GM10266 (cell line): ENCODE results near the gene GATB.

Experiments used
- DNase-seq: peaks from one replicate; pipeline ENCODE4 v3.0.0; 2012; ENCODE audit errors: extremely low spot score
- TF ChIP-seq, protein P1 (sequence below): IDR thresholded peaks from 2 replicates; pipeline ENCODE4 v1.5.1; 2012; ENCODE audit warnings: mild to moderate bottlenecking, low read depth; ENCODE audit not compliant: control insufficient read depth, insufficient read depth; ENCODE audit errors: missing control alignments

GATB gene

DNA sequence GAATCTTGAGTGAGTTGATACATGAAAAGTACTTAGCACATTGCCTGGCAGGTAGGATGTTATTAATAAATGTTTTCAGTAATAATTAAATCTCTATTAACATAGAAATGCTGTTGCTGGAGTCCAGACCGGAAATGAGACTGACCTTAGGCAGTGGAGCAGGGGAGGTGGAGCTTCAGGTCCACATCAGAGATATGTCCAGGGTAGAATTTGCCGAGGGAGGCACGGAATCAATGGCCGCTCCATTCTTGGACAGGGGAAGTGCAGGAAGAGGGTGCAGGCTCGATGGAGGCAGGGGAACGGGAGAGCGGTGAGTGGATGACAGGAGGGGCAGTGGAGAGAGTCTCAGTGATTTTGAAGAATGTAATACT is 107.3 kb downstream of the GATB start:
- TF ChIP-seq, protein P1, sequence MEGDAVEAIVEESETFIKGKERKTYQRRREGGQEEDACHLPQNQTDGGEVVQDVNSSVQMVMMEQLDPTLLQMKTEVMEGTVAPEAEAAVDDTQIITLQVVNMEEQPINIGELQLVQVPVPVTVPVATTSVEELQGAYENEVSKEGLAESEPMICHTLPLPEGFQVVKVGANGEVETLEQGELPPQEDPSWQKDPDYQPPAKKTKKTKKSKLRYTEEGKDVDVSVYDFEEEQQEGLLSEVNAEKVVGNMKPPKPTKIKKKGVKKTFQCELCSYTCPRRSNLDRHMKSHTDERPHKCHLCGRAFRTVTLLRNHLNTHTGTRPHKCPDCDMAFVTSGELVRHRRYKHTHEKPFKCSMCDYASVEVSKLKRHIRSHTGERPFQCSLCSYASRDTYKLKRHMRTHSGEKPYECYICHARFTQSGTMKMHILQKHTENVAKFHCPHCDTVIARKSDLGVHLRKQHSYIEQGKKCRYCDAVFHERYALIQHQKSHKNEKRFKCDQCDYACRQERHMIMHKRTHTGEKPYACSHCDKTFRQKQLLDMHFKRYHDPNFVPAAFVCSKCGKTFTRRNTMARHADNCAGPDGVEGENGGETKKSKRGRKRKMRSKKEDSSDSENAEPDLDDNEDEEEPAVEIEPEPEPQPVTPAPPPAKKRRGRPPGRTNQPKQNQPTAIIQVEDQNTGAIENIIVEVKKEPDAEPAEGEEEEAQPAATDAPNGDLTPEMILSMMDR, result no peak
- no peak for DNase-seq

DNA sequence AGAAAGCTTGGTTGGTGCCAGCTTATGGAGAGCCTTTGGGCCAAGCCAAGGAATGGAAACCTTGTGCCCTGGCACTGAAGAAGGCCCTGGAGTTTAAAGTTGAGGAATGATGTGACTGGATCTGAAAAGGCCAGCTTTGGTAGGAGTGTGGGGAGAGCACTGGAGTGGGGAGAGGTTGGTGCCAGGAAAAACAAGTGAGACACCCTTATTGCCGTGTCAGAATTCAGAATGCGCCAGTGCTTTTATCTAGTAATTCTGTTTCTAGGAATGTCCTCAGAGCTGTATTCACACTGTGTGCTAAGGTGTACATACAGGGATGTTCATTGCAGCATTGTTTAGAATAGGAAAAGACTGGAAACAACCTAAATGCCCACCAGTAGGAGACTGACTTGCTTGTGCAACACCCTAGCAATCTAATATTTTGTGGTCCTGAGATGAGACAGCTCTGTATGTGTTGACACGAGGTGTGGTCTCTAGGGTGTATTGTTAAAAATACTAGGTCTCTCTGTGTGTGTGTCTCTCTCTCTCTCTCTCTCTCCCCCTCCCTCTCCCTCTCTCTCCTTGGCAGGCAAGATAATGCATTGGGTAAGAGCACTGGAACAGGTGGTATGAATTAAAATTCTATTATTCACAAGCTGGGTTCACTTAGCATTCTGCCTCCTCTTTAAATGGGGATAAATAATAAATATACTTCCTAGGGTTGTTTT is 107.8 kb downstream of the GATB start:
- DNase-seq, result no peak
- TF ChIP-seq, protein P1, result no peak

DNA sequence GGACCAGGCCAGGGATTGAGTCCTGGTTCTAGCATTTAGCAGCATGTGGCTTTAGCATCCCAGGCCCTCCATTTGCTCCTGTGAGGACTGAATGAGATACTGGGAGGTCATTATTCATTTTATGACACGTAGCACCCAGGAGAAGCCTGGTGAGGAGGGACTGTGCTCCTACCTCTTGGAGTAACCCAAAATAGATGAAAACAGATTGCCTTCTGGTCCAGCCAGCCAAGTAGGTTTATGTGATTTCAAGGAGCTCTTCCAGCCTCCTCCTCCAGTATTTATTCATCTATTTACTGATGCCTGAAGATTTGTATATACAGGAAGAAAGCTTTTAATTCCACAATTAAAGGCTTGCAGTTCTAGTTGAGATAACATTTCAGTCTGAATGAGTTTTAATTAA is 109.3 kb downstream of the GATB start:
- no peak for DNase-seq
- TF ChIP-seq, protein P1, result no peak

DNA sequence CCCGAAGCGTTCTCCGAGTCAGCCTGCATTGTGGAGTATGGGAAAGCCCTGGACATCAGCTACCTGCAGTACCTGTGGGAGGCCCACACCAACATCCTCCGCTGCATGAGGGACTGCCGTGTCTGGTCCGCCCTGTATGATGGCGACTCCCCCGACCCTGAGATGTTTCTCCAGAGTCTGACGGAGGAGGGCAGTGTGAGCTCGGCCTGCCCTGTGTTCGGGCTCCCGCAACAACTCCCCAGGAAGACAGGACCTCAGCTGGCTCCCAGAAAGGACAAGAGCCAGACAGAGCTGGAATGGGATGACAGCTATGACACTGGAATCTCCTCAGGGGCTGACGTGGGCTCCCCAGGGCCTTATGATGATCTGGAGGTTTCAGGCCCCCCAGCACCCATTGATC is 111.3 kb downstream of the GATB start:
- TF ChIP-seq, protein P1, result no peak
- DNase-seq, result no peak

DNA sequence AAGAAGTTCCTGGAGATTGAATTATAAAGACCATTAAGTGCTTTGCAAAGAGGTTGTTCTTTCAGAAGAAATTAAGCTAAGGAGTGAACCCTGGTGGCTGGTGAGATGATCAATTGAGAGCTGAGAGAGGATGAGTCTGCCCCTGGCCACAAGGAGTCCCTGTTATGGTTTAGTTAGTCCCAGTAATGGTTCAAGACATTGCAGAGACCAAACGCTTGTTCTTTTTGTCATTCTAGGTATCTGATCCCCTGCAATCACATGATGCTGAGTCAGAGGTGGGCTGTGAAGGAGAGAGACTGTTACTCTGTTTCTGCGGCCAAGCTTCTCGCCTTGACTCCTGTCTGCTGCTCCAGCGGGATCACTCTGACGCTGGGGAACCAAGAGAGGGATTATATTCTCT is 114.5 kb downstream of the GATB start:
- TF ChIP-seq, protein P1, result no peak
- DNase-seq, result no peak

DNA sequence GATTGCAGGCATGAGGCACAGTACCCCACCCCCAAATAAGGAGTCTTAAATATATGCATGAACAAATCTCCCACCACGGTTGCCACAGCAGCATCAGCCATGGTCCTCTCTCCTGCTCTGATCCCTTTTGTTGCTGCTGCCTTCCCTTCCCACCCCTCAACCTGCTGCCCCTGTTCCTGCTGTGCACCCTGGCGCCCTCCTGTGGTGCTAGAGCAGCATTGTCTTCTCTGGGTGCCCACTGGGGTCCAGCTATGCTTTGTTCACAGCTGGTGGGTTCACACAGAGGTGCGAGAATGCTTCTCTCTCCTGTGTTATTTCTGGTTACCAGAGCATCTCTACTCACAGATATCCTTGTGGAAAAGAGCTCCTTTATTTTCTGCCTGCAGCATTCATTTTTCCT is 116.2 kb downstream of the GATB start:
- TF ChIP-seq, protein P1, result peak; percentile 33
- DNase-seq, result no peak

DNA sequence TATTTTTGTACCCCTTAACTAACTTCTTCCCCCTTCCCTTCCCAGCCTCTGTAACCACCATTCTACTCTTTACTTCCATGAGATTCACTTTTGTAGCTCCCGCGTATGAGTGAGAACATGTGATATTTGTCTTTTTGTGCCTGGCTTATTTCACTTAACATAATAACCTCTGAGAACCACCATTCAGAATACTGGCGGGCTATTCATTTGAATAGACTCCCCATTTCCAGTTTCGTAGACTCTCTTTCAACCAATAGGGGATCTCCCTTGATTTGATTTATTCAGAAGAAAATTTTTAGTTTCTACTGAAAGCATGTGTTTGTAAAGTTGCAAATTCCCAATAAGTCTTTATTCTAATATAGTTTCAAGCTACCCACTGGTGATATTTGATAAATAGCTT is 117.2 kb downstream of the GATB start:
- TF ChIP-seq, protein P1, result no peak
- DNase-seq, result no peak
